Right ventricle myocardium superior (tissue), 1 donor: ENCODE results near the gene RBMS3. TPM values are rescaled to one million over a fixed set of nuclear protein-coding genes. Genes with fewer than 3 reads are reported as not detected.
"Not testable (repeated sequence)": the region's sequence is repeated elsewhere in the genome, so short reads cannot be mapped to it uniquely, and the experiment has no call there.

Source experiments
- ATAC-seq: fragments of 200-7000 bp; cut with Tn5 transposase; one replicate; pipeline ENCODE4 v1.9.1; 2020; ENCODE audit warnings: mild to moderate bottlenecking; ENCODE audit not compliant: poor library complexity
- DNase-seq: peaks from one replicate; pipeline ENCODE4 v3.0.0-alpha.2; 2020
- intact Hi-C: fragments of 100-400 bp; cut with DNase I; formaldehyde crosslinking; loops from one replicate; pipeline ENCODE4 v1.11.2; 2022
- total RNA-seq: library from RNA; stranded (reverse); fragmentation: NEBNext Ultra II Directional; extraction: Animal tissue kit (Norgen Biotek cat#: 25700); gene quantifications from one replicate; pipeline ENCODE4 v1.2.1, GENCODE V29; 2021
- donor health status: DM: no; HTN: yes; CAD: no; lungs with severe emphysema.

The RBMS3 gene
- total RNA-seq, 1 donor from 2014 or later, result 25.3 TPM

DNA sequence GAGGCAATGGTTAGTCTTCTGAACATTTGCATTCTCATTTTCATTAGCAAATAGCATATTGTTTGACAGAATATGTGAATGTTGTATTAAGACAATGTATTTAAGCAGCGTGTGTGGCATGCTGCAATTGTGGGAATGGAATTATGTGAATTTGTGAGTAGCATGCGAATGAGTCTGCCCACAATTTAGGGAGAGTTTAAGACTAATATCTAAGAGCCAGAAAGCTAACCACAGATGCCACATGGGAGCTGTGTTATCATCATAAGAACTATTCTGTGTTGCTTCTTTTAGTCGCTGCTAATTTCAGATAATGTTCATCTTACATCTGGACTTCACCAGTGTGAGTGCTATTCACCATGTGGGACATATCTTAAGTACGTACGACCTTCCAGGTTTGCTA lies 494.5 kb downstream of the RBMS3 start:
- intact Hi-C loops, result no loop called here
- ATAC-seq, result no peak
- DNase-seq, result no peak

- ATAC-seq (no peak), DNase-seq (no peak)
- intact Hi-C loops, result no loop called here
These were observed 497.0 kb downstream of the RBMS3 start for GRCh38 chr3:29777869-29778268.

GRCh38 chr3:29789686-29790085 lies 508.8 kb downstream of the RBMS3 start:
- ATAC-seq, result no peak
- no peak for DNase-seq
- intact Hi-C loops, result no loop called here

DNA sequence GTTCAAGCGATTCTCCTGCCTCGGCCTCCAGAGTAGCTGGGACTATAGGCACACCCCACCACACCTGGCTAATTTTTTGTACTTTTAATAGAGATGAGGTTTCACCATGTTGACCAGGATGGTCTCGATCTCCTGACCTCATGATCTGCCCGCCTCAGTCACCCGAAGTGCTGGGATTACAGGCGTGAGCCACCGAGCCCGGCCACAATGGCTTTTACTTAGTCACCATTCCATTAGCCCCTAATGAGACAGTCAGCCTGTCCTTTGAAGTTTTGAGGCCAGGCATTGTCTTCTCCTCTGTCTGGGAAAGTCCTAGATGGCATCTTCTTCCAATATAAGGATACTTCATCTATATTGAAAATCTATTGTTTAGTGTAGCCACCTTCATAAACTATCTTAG lies 515.9 kb downstream of the RBMS3 start:
- ATAC-seq (no peak), DNase-seq (no peak)
- intact Hi-C loops, result no loop called here

- ATAC-seq (no peak), DNase-seq (no peak)
- intact Hi-C loops, result no loop called here
These were observed 521.2 kb downstream of the RBMS3 start for GRCh38 chr3:29802057-29802456.

GRCh38 chr3:29804044-29804443 lies 523.2 kb downstream of the RBMS3 start:
- DNase-seq, result no peak
- intact Hi-C loops, result no loop called here
- ATAC-seq, result no peak

GRCh38 chr3:29805757-29806156 lies 524.9 kb downstream of the RBMS3 start:
- intact Hi-C loops, result no loop called here
- DNase-seq (no peak), ATAC-seq (no peak)

DNA sequence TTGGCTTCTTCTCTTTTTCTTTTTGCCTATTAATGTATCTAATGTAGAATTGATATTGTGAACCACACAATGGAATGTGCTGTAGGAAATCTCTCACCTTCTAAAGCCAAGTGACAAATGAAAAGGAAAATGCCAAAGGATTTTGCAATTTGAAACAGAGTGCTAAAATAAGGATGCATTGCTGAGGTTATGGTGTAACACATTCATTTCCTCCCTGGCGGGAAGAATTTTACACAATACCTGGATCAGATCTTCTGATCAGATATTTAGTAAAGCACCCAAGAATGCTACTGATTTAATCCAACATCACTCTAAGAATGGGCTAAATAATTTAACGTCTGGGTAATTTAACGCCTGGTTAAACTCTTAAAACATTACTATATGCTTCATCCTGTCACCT lies 527.5 kb downstream of the RBMS3 start:
- intact Hi-C loops, ATAC-seq, DNase-seq: not testable (repeated sequence)

- DNase-seq (no peak), ATAC-seq (no peak)
- intact Hi-C loops, result no loop called here
These were observed 541.2 kb downstream of the RBMS3 start for GRCh38 chr3:29822071-29822470.

GRCh38 chr3:29823233-29823632 lies 542.4 kb downstream of the RBMS3 start:
- intact Hi-C loops, result no loop called here
- DNase-seq, result no peak
- ATAC-seq, result no peak

DNA sequence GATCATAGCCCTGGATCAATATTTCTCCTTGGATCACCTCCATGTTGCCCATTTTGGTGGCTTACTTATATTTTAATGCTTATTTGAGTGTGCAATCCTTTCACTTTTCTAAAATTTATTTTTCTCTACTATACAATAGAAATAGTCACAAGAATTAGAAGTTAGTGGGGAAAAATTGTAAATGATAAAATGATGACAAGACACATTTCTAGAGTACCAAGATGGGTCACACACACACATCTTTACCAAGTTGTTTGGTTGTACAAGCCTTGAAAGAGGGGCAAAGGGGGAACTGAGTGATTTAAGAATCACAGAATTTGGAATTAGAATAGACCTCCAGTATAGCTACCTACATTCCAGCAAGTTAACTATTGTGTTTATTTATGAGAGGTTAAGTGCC lies 545.8 kb downstream of the RBMS3 start:
- ATAC-seq (no peak), DNase-seq (no peak)
- intact Hi-C loops, result no loop called here

GRCh38 chr3:29827756-29828155 lies 546.9 kb downstream of the RBMS3 start:
- intact Hi-C loops, result no loop called here

GRCh38 chr3:29829340-29829739 lies 548.5 kb downstream of the RBMS3 start:
- intact Hi-C loops, result no loop called here
- no peak for DNase-seq
- ATAC-seq, result no peak

More at GRCh38 chr3:29827756-29828155, 546.9 kb downstream of the RBMS3 start:
- no peak for DNase-seq
- no peak for ATAC-seq

DNA sequence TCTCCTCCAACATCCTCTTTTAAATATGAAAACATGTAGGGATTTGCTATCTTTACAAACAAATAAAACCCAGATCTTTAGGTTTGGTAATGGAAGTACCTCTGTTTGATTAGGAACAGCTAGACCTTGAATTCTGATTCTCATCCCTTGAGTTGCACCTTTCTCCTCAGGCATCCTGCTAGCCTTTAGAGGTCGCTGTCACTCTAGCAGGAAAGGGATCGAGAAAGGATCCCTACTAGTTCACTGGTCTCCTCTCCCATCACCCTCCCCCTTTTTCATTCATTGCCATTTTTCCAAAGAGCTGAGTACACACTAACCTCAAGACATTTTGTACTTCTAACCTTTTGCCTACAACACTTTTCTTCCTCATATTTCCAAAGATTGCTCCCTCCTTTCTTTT lies 569.8 kb downstream of the RBMS3 start:
- no peak for ATAC-seq
- intact Hi-C loops, result no loop called here

DNA sequence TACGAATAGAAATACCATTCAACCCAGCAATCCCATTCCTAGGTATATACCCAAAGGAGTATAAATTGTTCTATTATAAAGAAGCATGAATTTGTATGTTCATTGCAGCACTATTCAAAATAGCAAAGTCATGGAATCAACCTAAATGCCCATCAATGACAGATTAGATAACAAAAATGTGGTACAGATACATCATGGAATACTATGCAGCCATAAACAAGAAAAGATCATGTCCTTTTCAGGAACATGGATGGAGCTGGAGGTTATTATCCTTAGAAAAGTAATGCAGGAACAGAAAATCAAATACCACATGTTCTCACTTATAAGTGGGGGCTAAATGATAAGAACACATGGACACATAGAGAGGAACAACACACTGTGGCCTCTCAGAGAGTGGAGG lies 571.9 kb downstream of the RBMS3 start:
- ATAC-seq (no peak), DNase-seq (no peak)
- intact Hi-C loops, result no loop called here

More for the DNA sequence above, 569.8 kb downstream of the RBMS3 start:
- DNase-seq, result no peak

- no peak for ATAC-seq
- intact Hi-C loops, result no loop called here
- no peak for DNase-seq
These were observed 573.0 kb downstream of the RBMS3 start for GRCh38 chr3:29853841-29854397.

DNA sequence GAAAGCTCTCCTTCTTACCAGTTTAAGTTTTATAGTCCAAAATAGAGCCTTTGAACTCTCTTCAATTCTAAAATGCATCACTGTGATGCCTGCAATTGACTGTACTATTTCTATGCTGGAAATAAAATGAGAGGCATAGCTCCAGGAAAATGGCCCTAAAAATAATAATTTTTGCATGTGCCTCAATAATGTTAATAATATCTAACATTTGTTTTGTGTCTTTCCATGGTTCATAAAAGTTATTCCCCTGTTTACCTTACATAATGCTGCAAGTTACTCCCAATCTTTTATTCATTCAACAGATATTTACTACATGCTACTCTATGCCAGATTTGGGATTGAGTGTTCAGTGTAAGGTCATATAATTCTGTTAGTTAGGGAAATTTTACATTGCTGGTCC lies 574.0 kb downstream of the RBMS3 start:
- ATAC-seq (no peak), DNase-seq (no peak)
- intact Hi-C loops, result no loop called here

DNA sequence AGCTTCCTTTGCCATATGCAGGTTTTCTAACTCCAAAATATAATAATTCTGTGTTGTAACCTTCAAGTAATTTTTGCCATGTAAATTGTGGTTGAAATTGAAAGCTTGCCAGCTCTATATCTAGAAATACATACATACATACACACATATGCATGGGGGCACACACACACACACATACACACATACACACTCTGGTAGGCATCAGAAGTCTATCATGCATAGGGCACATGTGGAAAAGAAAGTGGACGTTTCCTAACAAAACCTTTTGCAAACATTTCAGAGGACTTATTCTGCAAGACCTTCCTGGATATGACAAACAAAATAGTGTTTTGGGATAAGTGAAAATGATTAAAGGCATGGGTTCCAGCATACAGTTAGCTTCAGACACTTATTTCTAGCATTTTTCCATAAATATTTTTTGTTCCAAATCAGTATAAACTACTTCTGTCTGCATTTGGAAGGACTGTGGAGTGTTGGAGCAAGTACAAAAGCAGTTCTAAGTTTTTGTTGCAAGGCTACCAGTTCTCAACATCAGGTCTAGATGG lies 578.9 kb downstream of the RBMS3 start:
- no peak for ATAC-seq
- DNase-seq, result no peak
- intact Hi-C loops, result no loop called here

GRCh38 chr3:29864809-29865208 lies 583.9 kb downstream of the RBMS3 start:
- ATAC-seq (no peak), DNase-seq (no peak)
- intact Hi-C loops, result no loop called here

- ATAC-seq (no peak), DNase-seq (no peak)
- intact Hi-C loops, result no loop called here
These were observed 587.8 kb downstream of the RBMS3 start for GRCh38 chr3:29868543-29869101.

- DNase-seq, result no peak
- intact Hi-C loops, result no loop called here
- no peak for ATAC-seq
These were observed 589.3 kb downstream of the RBMS3 start for GRCh38 chr3:29870136-29870535.
